ENCODE data around the gene WDR18. TPM values are rescaled to one million over a fixed set of nuclear protein-coding genes. Genes with fewer than 3 reads are reported as not detected.

The WDR18 gene
- total and polyA plus RNA-seq, 2 of the 4 experiments (the other 2 are of a cell fraction), result 37.1 to 56.9 TPM

- intact Hi-C loops (cut with micrococcal nuclease), result no loop called here
- Histone ChIP-seq H3K9me1 (ENCODE audit: insufficient read depth, low read length) (no peaks in the 10 kb centered on the region), H3K27me3 (ENCODE audit: control insufficient read depth, insufficient read depth, low read length) (no peaks in the 10 kb centered on the region), H2AFZ (replicated peaks; ENCODE audit: low read length, poor library complexity) (peak overlapping the region; percentile 43), H2BK120ac (ENCODE audit: low read depth, low read length) (no peak overlapping the region), H3K4me1 (ENCODE audit: control insufficient read depth, insufficient read depth, low read length) (no peaks in the 10 kb centered on the region; the same call in 1 of the 2 replicates), H2AK5ac (ENCODE audit: low read depth, low read length) (no peak overlapping the region), H3K23ac (ENCODE audit: low read depth, low read length) (no peak overlapping the region), H4K8ac (ENCODE audit: low read depth in 2 of 2, low read length in 2 of 2) (no peak overlapping the region), H3K4me3 (ENCODE audit: insufficient read depth, low read depth, low read length) (no peak overlapping the region), H3K9ac (ENCODE audit: low read depth, low read length) (no peak overlapping the region), H3K27ac (ENCODE audit: insufficient read depth, low read length) (no peak overlapping the region), H3K56ac (ENCODE audit: extremely low read depth, insufficient read depth, low read length) (no peak overlapping the region), H2AK9ac (replicated peaks; ENCODE audit: low read depth, low read length, poor library complexity) (no peak overlapping the region), H2BK15ac (ENCODE audit: low read depth, low read length) (no peak overlapping the region), H4K5ac (ENCODE audit: low read depth, low read length) (no peak overlapping the region), H3K4ac (ENCODE audit: low read depth, low read length) (no peak overlapping the region), H3K18ac (ENCODE audit: low read depth, low read length) (no peak overlapping the region), H3K4me2 (ENCODE audit: low read depth, low read length) (no peak overlapping the region), H2BK20ac (ENCODE audit: low read depth, low read length) (no peak overlapping the region), H3K79me1 (ENCODE audit: low read depth in 1 of 2, low read length in 2 of 2) (peaks cover 0 to 19% of the 10 kb centered on the region in 2 experiments; a peak in 3 of 4 replicates), H3K14ac (replicated peaks; ENCODE audit: low read depth, low read length) (no peak overlapping the region), H4K20me1 (ENCODE audit: insufficient read depth, low read length) (peaks cover 3% of the 10 kb centered on the region), H3K36me3 (ENCODE audit: control insufficient read depth, insufficient read depth, low read length) (peaks cover 51% of the 10 kb centered on the region), H2BK5ac (ENCODE audit: low read depth, low read length, poor library complexity, severe bottlenecking) (no peak overlapping the region), H3K9me3 (ENCODE audit: control insufficient read depth, insufficient read depth, low read length) (no peaks in the 10 kb centered on the region), H4K91ac (ENCODE audit: insufficient read depth, low read depth, low read length) (no peak overlapping the region)
- no TSS peak for BruUV-seq (replicated peaks)
- dilution Hi-C loops (cut with HindIII; ENCODE audit: low sequenced_read_pairs, unreplicated experiment), result no loop called here
- ChIA-PET POLR2A (ENCODE audit: unreplicated experiment) (no interaction called here), CTCF (no interaction called here)
- DNase-seq (no peak), ATAC-seq (ENCODE audit: low read depth) (no peak)
- in situ Hi-C loops (cut with MboI; ENCODE audit: low sequenced_read_pairs), result no loop called here
- TF ChIP-seq MXI1 (IDR thresholded peaks at IDR 0.05; ENCODE audit: borderline replicate concordance, low read depth, low read length), result no peak
- WGBS, 2 experiments (ENCODE audit: extremely low coverage in 2 of 2, insufficient read length in 1 of 2), result 90% methylated on average over 18 of the region's 27 CpGs; no CpG with 5 or more reads in 1 of the 2 experiments
Observed at GRCh38 chr19:990119-990571, 6.0 kb downstream of the WDR18 start.
